Fibroblast of lung (primary cell): ENCODE results near the gene NFAT5.

Experiments
- CTCF ChIP-seq, 2 donors: IDR thresholded peaks in 1 of 2; conservative IDR thresholded peaks in 1 of 2; 1 replicate in 1 of 2; 2 replicates in 1 of 2; pipeline ENCODE4 v1.5.1; 2011 to 2012; ENCODE audit warnings: low read length in 2 of 2, control low read depth in 1 of 2, inconsistent platforms in 1 of 2, low read depth in 1 of 2, mild to moderate bottlenecking in 1 of 2
- EZH2 ChIP-seq: IDR thresholded peaks from 2 replicates; pipeline ENCODE4 v1.5.1; 2012; ENCODE audit warnings: low read length, control low read depth, mild to moderate bottlenecking; ENCODE audit errors: missing control alignments

GRCh38 chr16:69672315-69672997 lies 106.7 kb downstream of the NFAT5 start:
- TF ChIP-seq EZH2 (no peak), CTCF (conservative IDR thresholded peaks at IDR 0.05 in 1 of 2, IDR thresholded peaks at IDR 0.05 in 1 of 2; ENCODE audit: low read depth in 1 of 2, low read length in 2 of 2) (no peak)
